Liver (tissue), 9 donors: ENCODE data around the gene STEAP3. TPM values are rescaled to one million over a fixed set of nuclear protein-coding genes. Genes with fewer than 3 reads are reported as not detected.

Experiments
- DNase-seq: peaks from one replicate; pipeline ENCODE4 v3.0.0-alpha.2; 2017; ENCODE audit warnings: low spot score
- H3K27ac ChIP-seq, 2 donors: one replicate each; pipeline ENCODE4 v1.7.0; 2013; ENCODE audit warnings: inconsistent platforms in 2 of 2, low read length in 2 of 2, control low read depth in 1 of 2, low read depth in 1 of 2, mild to moderate bottlenecking in 1 of 2
- H3K27me3 ChIP-seq, 4 donors: one replicate each; pipeline versions ENCODE4 v1.6.1 to v1.7.0; 2013; ENCODE audit warnings: low read length in 3 of 4, inconsistent platforms in 1 of 4, mild to moderate bottlenecking in 1 of 4, moderate library complexity in 1 of 4; ENCODE audit not compliant: control insufficient read depth in 4 of 4, insufficient read depth in 4 of 4
- H3K36me3 ChIP-seq, 4 donors: one replicate each; pipeline versions ENCODE4 v1.6.1 to v1.7.0; 2013; ENCODE audit warnings: low read length in 3 of 4, mild to moderate bottlenecking in 3 of 4, low read depth in 1 of 4, moderate library complexity in 1 of 4; ENCODE audit not compliant: control insufficient read depth in 4 of 4, insufficient read depth in 3 of 4
- H3K4me1 ChIP-seq, 4 donors: one replicate each; pipeline versions ENCODE4 v1.6.1 to v1.7.0; 2013; ENCODE audit warnings: low read length in 3 of 4, mild to moderate bottlenecking in 3 of 4, moderate library complexity in 1 of 4; ENCODE audit not compliant: control insufficient read depth in 4 of 4, insufficient read depth in 4 of 4
- H3K4me3 ChIP-seq, 3 donors: one replicate each; pipeline versions ENCODE4 v1.6.1 to v1.7.0; 2013; ENCODE audit warnings: low read length in 3 of 3, control low read depth in 1 of 3, low read depth in 1 of 3, mild to moderate bottlenecking in 1 of 3
- H3K9ac ChIP-seq, 2 donors: one replicate each; pipeline ENCODE4 v1.7.0; 2013; ENCODE audit warnings: low read length in 2 of 2, mild to moderate bottlenecking in 2 of 2, moderate library complexity in 2 of 2, control low read depth in 1 of 2, low read depth in 1 of 2
- H3K9me3 ChIP-seq, 4 donors: one replicate each; pipeline versions ENCODE4 v1.6.1 to v1.7.0; 2013; ENCODE audit warnings: low read length in 3 of 4; ENCODE audit not compliant: control insufficient read depth in 4 of 4
- CTCF ChIP-seq: fragments of 150-350 bp; IDR thresholded peaks from 2 replicates; pipeline ENCODE4 v1.5.1; 2017; ENCODE audit warnings: improper control_type of control experiment, low read depth, low read length; ENCODE audit not compliant: missing input control
- EGR1 ChIP-seq, 2 donors: IDR thresholded peaks; 2 replicates each; pipeline ENCODE4 v1.6.1; 2016 to 2018; ENCODE audit warnings: antibody characterized with exemption in 2 of 2, low read depth in 2 of 2
- FOXA1 ChIP-seq: IDR thresholded peaks from 2 replicates; pipeline ENCODE4 v1.6.1; 2016; ENCODE audit warnings: antibody characterized with exemption
- FOXA2 ChIP-seq: IDR thresholded peaks from 2 replicates; pipeline ENCODE4 v1.6.1; 2016; ENCODE audit warnings: antibody characterized with exemption
- GABPA ChIP-seq, 2 donors: IDR thresholded peaks in 1 of 2; conservative IDR thresholded peaks in 1 of 2; 2 replicates each; pipeline ENCODE4 v1.6.1; 2016; ENCODE audit warnings: antibody characterized with exemption in 2 of 2, mild to moderate bottlenecking in 1 of 2, moderate library complexity in 1 of 2
- HNF4A ChIP-seq, 2 donors: conservative IDR thresholded peaks; 2 replicates each; pipeline ENCODE4 v1.6.1; 2016; ENCODE audit warnings: antibody characterized with exemption in 2 of 2, mild to moderate bottlenecking in 2 of 2
- NR2F2 ChIP-seq: IDR thresholded peaks from 2 replicates; pipeline ENCODE4 v1.6.1; 2016; ENCODE audit warnings: antibody characterized with exemption
- RAD21 ChIP-seq, 2 donors: IDR thresholded peaks; 2 replicates each; pipeline ENCODE4 v1.6.1; 2016; ENCODE audit warnings: antibody characterized with exemption in 2 of 2, mild to moderate bottlenecking in 2 of 2
- SP1 ChIP-seq: IDR thresholded peaks from 2 replicates; pipeline ENCODE4 v1.6.1; 2018; ENCODE audit warnings: antibody characterized with exemption, mild to moderate bottlenecking
- TAF1 ChIP-seq: conservative IDR thresholded peaks from 2 replicates; pipeline ENCODE4 v1.6.1; 2016; ENCODE audit warnings: antibody characterized with exemption, mild to moderate bottlenecking
- YY1 ChIP-seq: IDR thresholded peaks from 2 replicates; pipeline ENCODE4 v1.6.1; 2016; ENCODE audit warnings: antibody characterized with exemption, mild to moderate bottlenecking
- WGBS: extraction: QIAGEN DNeasy Blood & Tissue Kit; methylation state at CpG from one replicate; pipeline ENCODE4 v1.1.7; 2013; 5-methylcytosine and 5-hydroxymethylcytosine counted together
- polyA plus RNA-seq, 2 donors: library from polyadenylated mRNA; stranded (reverse) in 1 of 2; unstranded in 1 of 2; fragments of 200-250 nt in 1 of 2; fragments of >200 nt in 1 of 2; fragmentation: Nextera tagmentation in 1 of 2; extraction: Ambion mirVana in 1 of 2; gene quantifications; one replicate each; pipeline versions ENCODE4 v1.2.1 to v1.2.3, GENCODE V29; 2013 to 2015
- total RNA-seq, 2 donors: library from RNA; depleted of rRNA; stranded (reverse); fragments of >200 nt; gene quantifications; one replicate each; pipeline ENCODE4 v1.2.3, GENCODE V29; 2014
- TF ChIP-seq, protein P1 (sequence below): IDR thresholded peaks from 2 replicates; pipeline ENCODE4 v1.6.1; 2016; ENCODE audit warnings: antibody characterized with exemption
- TF ChIP-seq, protein P2 (sequence below): IDR thresholded peaks from 2 replicates; pipeline ENCODE4 v1.6.1; 2016; ENCODE audit warnings: antibody characterized with exemption
- TF ChIP-seq, protein P3 (sequence below): IDR thresholded peaks from 2 replicates; pipeline ENCODE4 v1.6.1; 2016; ENCODE audit warnings: antibody characterized with exemption
- donor health status: healthy.
- donor health status: healthy.
- donor health status: healthy.
- donor health status: healthy.
- donor health status: healthy.

The STEAP3 gene
- total and polyA plus RNA-seq, 4 donors: 44.4 to 158 (median 113) TPM

DNA sequence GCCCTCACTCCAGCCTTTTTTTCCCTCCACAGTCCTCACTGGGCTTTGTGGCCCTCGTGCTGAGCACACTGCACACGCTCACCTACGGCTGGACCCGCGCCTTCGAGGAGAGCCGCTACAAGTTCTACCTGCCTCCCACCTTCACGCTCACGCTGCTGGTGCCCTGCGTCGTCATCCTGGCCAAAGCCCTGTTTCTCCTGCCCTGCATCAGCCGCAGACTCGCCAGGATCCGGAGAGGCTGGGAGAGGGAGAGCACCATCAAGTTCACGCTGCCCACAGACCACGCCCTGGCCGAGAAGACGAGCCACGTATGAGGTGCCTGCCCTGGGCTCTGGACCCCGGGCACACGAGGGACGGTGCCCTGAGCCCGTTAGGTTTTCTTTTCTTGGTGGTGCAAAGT, 39.4 kb downstream of the STEAP3 start:
- WGBS: 96% methylated on average over 23 of the region's 23 CpGs

DNA sequence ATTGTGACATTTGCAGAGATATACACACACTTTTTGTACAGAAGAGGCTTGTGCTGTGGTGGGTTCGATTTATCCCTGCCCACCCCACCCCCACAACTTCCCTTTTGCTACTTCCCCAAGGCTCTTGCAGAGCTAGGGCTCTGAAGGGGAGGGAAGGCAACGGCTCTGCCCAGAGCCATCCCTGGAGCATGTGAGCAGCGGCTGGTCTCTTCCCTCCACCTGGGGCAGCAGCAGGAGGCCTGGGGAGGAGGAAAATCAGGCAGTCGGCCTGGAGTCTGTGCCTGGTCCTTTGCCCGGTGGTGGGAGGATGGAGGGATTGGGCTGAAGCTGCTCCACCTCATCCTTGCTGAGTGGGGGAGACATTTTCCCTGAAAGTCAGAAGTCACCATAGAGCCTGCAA, 40.0 kb downstream of the STEAP3 start:
- no peak for TF ChIP-seq EGR1 (IDR thresholded peaks at IDR 0.05; ENCODE audit: low read depth in 2 of 2)
- TF ChIP-seq HNF4A (conservative IDR thresholded peaks at IDR 0.05): no peak
- no peak for TF ChIP-seq NR2F2
- TF ChIP-seq YY1: no peak
- TF ChIP-seq RAD21 (IDR thresholded peaks at IDR 0.05): no peak
- TF ChIP-seq CTCF: no peak
- TF ChIP-seq, protein P1, sequence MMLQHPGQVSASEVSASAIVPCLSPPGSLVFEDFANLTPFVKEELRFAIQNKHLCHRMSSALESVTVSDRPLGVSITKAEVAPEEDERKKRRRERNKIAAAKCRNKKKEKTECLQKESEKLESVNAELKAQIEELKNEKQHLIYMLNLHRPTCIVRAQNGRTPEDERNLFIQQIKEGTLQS: no peak
- TF ChIP-seq GABPA (IDR thresholded peaks at IDR 0.05 in 1 of 2, conservative IDR thresholded peaks at IDR 0.05 in 1 of 2): no peak
- TF ChIP-seq SP1: no peak

More for the DNA sequence above, 39.4 kb downstream of the STEAP3 start:
- Histone ChIP-seq H3K27ac (no peak overlapping the region), H3K9me3 (no peaks in the 10 kb centered on the region), H3K4me3 (no peak overlapping the region), H3K27me3 (no peaks in the 10 kb centered on the region), H3K9ac (no peak overlapping the region), H3K36me3 (peaks cover 13 to 50% (median 35%) of the 10 kb centered on the region in 4 donors), H3K4me1 (no peaks in the 10 kb centered on the region)
- no peak for DNase-seq
- TF ChIP-seq FOXA1 (no peak), GABPA (IDR thresholded peaks at IDR 0.05 in 1 of 2, conservative IDR thresholded peaks at IDR 0.05 in 1 of 2) (no peak), EGR1 (IDR thresholded peaks at IDR 0.05; ENCODE audit: low read depth in 2 of 2) (no peak), FOXA2 (no peak), CTCF (no peak), SP1 (no peak), TAF1 (no peak), NR2F2 (no peak), YY1 (no peak), RAD21 (IDR thresholded peaks at IDR 0.05) (no peak), HNF4A (conservative IDR thresholded peaks at IDR 0.05) (no peak)
- TF ChIP-seq, protein P2, sequence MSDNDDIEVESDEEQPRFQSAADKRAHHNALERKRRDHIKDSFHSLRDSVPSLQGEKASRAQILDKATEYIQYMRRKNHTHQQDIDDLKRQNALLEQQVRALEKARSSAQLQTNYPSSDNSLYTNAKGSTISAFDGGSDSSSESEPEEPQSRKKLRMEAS: no peak
- TF ChIP-seq, protein P3, sequence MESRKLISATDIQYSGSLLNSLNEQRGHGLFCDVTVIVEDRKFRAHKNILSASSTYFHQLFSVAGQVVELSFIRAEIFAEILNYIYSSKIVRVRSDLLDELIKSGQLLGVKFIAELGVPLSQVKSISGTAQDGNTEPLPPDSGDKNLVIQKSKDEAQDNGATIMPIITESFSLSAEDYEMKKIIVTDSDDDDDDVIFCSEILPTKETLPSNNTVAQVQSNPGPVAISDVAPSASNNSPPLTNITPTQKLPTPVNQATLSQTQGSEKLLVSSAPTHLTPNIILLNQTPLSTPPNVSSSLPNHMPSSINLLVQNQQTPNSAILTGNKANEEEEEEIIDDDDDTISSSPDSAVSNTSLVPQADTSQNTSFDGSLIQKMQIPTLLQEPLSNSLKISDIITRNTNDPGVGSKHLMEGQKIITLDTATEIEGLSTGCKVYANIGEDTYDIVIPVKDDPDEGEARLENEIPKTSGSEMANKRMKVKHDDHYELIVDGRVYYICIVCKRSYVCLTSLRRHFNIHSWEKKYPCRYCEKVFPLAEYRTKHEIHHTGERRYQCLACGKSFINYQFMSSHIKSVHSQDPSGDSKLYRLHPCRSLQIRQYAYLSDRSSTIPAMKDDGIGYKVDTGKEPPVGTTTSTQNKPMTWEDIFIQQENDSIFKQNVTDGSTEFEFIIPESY: no peak
- TF ChIP-seq, protein P1: no peak

More for the DNA sequence above, 40.0 kb downstream of the STEAP3 start:
- WGBS: 69% methylated on average over 5 of the region's 5 CpGs
- no peaks in the 10 kb centered on the region for H3K9me3 ChIP-seq
- H3K27me3 ChIP-seq: no peaks in the 10 kb centered on the region
- no peak for DNase-seq
- H3K4me1 ChIP-seq: no peaks in the 10 kb centered on the region
- H3K4me3 ChIP-seq: no peak overlapping the region
- H3K27ac ChIP-seq: no peak overlapping the region
- peaks cover 13 to 49% (median 35%) of the 10 kb centered on the region in 4 donors for H3K36me3 ChIP-seq
- no peak overlapping the region for H3K9ac ChIP-seq
